GM23338 (cell line): ENCODE results near the gene ABHD17A. TPM values are rescaled to one million over a fixed set of nuclear protein-coding genes. Genes with fewer than 3 reads are reported as not detected.

Experiments used
- ATAC-seq: fragments of 200-7000 bp; cut with Tn5 transposase; 3 replicates; pipeline ENCODE4 v1.9.1; 2020
- DNase-seq: peaks from one replicate; pipeline ENCODE4 v3.0.0-alpha.2; 2015; ENCODE audit warnings: low spot score
- H2AFZ ChIP-seq: fragments of 200-600 bp; sonication (generic); 2 replicates; pipeline ENCODE4 v1.8.0; 2016; ENCODE audit warnings: antibody characterized with exemption, mild to moderate bottlenecking, moderate library complexity
- H3F3A ChIP-seq: fragments of 200-600 bp; sonication (generic); replicated peaks from 2 replicates; pipeline ENCODE4 v1.8.0; 2017; ENCODE audit warnings: antibody characterized with exemption, mixed run types, low read depth
- H3K27ac ChIP-seq: fragments of 200-600 bp; sonication (generic); 2 replicates; pipeline ENCODE4 v1.6.1; 2016; ENCODE audit warnings: low read depth
- H3K27me3 ChIP-seq: fragments of 200-600 bp; sonication (generic); 2 replicates; pipeline ENCODE4 v1.8.0; 2016; ENCODE audit warnings: mild to moderate bottlenecking, mixed run types, moderate library complexity; ENCODE audit not compliant: insufficient read depth
- H3K36me3 ChIP-seq: fragments of 200-600 bp; sonication (generic); 2 replicates; pipeline ENCODE4 v1.8.0; 2016; ENCODE audit warnings: mild to moderate bottlenecking; ENCODE audit not compliant: insufficient read depth
- H3K4me1 ChIP-seq: fragments of 200-600 bp; sonication (generic); 2 replicates; pipeline ENCODE4 v1.8.0; 2016; ENCODE audit warnings: mild to moderate bottlenecking, moderate library complexity; ENCODE audit not compliant: insufficient read depth
- H3K4me2 ChIP-seq: fragments of 200-600 bp; sonication (generic); 2 replicates; pipeline ENCODE4 v1.7.1; 2017; ENCODE audit warnings: mixed run types
- H3K4me3 ChIP-seq: fragments of 200-600 bp; sonication (generic); 2 replicates; pipeline ENCODE4 v1.6.1; 2016; ENCODE audit warnings: mixed run types
- H3K79me2 ChIP-seq: fragments of 200-600 bp; sonication (generic); replicated peaks from 2 replicates; pipeline ENCODE4 v1.8.0; 2017; ENCODE audit warnings: mild to moderate bottlenecking; ENCODE audit not compliant: insufficient read depth
- H3K9me2 ChIP-seq: fragments of 200-600 bp; sonication (generic); 2 replicates; pipeline ENCODE4 v1.8.0; 2017; ENCODE audit not compliant: insufficient read depth
- H4K20me1 ChIP-seq: fragments of 200-600 bp; sonication (generic); replicated peaks from 2 replicates; pipeline ENCODE4 v1.8.0; 2017; ENCODE audit warnings: mild to moderate bottlenecking; ENCODE audit not compliant: insufficient read depth
- H3K27ac Mint-ChIP-seq: 2 replicates; pipeline ENCODE4 v1.8.0; 2020; ENCODE audit warnings: inconsistent platforms, mild to moderate bottlenecking, moderate library complexity, mixed read lengths
- H3K27me3 Mint-ChIP-seq: 3 replicates; pipeline ENCODE4 v1.8.0; 2022; ENCODE audit warnings: low read depth, mild to moderate bottlenecking, moderate library complexity, mixed read lengths, inconsistent platforms; ENCODE audit not compliant: insufficient read depth, poor library complexity
- H3K36me3 Mint-ChIP-seq: 3 replicates; pipeline ENCODE4 v1.8.0; 2021; ENCODE audit warnings: low read depth, mild to moderate bottlenecking, inconsistent platforms, moderate library complexity, mixed read lengths
- H3K4me1 Mint-ChIP-seq: 3 replicates; pipeline ENCODE4 v1.8.0; 2020; ENCODE audit warnings: mild to moderate bottlenecking, inconsistent platforms, mixed read lengths
- H3K4me3 Mint-ChIP-seq: 3 replicates; pipeline ENCODE4 v1.8.0; 2021; ENCODE audit warnings: moderate library complexity, mild to moderate bottlenecking, inconsistent platforms, mixed read lengths
- H3K9me3 Mint-ChIP-seq: 3 replicates; pipeline ENCODE4 v1.8.0; 2020; ENCODE audit warnings: moderate library complexity, mild to moderate bottlenecking, inconsistent platforms, mixed read lengths
- CTCF ChIP-seq, 2 experiments: fragments of 200-600 bp in 1 of 2; sonication (generic) in 1 of 2; conservative IDR thresholded peaks; 2 replicates each; pipeline versions ENCODE4 v1.5.1 to v1.6.1; 2016 to 2017; ENCODE audit warnings: antibody characterized with exemption in 2 of 2, low read depth in 2 of 2, mild to moderate bottlenecking in 2 of 2, moderate library complexity in 1 of 2
- ETS1 ChIP-seq: IDR thresholded peaks from 2 replicates; pipeline ENCODE4 v1.6.1; 2016; ENCODE audit warnings: antibody characterized with exemption
- EZH2 ChIP-seq: fragments of 200-600 bp; sonication (generic); IDR thresholded peaks from one replicate; pipeline ENCODE4 v1.8.0; 2017; ENCODE audit warnings: antibody characterized with exemption, mild to moderate bottlenecking, low read depth; ENCODE audit not compliant: unreplicated experiment
- JUNB ChIP-seq: IDR thresholded peaks from one replicate; pipeline ENCODE4 v1.6.1; 2016; ENCODE audit warnings: antibody characterized with exemption; ENCODE audit not compliant: unreplicated experiment
- NANOG ChIP-seq: IDR thresholded peaks from 2 replicates; pipeline ENCODE4 v1.6.1; 2016; ENCODE audit warnings: antibody characterized with exemption, borderline replicate concordance
- POLR2AphosphoS5 ChIP-seq: IDR thresholded peaks from 2 replicates; pipeline ENCODE4 v1.6.1; 2016; ENCODE audit warnings: antibody characterized with exemption, low read depth
- REST ChIP-seq: IDR thresholded peaks from one replicate; pipeline ENCODE4 v1.6.1; 2018; ENCODE audit warnings: antibody characterized with exemption; ENCODE audit not compliant: unreplicated experiment
- STAT1 ChIP-seq: IDR thresholded peaks from one replicate; pipeline ENCODE4 v1.6.1; 2016; ENCODE audit warnings: antibody characterized with exemption; ENCODE audit not compliant: unreplicated experiment
- ZNF114 ChIP-seq: fragments of 250-450 bp; sonication (Bioruptor Pico); IDR thresholded peaks from 2 replicates; pipeline ENCODE4 v1.5.0; 2020; ENCODE audit warnings: mild to moderate bottlenecking, moderate library complexity
- ZNF331 ChIP-seq: fragments of 250-450 bp; sonication (Bioruptor Pico); IDR thresholded peaks from 2 replicates; pipeline ENCODE4 v1.5.0; 2020; ENCODE audit warnings: low read depth, mild to moderate bottlenecking, moderate library complexity
- ZNF462 ChIP-seq: fragments of 250-450 bp; sonication (Bioruptor Pico); IDR thresholded peaks from 2 replicates; pipeline ENCODE4 v1.5.0; 2020; ENCODE audit warnings: mild to moderate bottlenecking, moderate library complexity
- polyA plus RNA-seq: library from polyadenylated mRNA; unstranded; fragments of >200 nt; fragmentation: Nextera tagmentation; extraction: Ambion mirVana; gene quantifications from 2 replicates; pipeline ENCODE4 v1.2.1, GENCODE V29; 2016
- total RNA-seq: library from RNA; depleted of rRNA; stranded (reverse); fragments of >200 nt; shearing (Covaris generic); gene quantifications from 2 replicates; pipeline ENCODE4 v1.2.3, GENCODE V29; 2014

ABHD17A gene
- total and polyA plus RNA-seq, 2 experiments from 2014 or later = 34.2 to 99.9 TPM

GRCh38 chr19:1846517-1847204 lies 38.6 kb downstream of the ABHD17A start (continued):
- no peak for TF ChIP-seq NANOG
- no peak for TF ChIP-seq POLR2AphosphoS5
- no peak for TF ChIP-seq ZNF331 (CRISPR knock-in tag)
- no peak for TF ChIP-seq STAT1
- TF ChIP-seq ZNF114 (CRISPR knock-in tag) = no peak
- no peak for TF ChIP-seq EZH2

GRCh38 chr19:1845642-1846041 lies 39.7 kb downstream of the ABHD17A start:
- Histone ChIP-seq H3K4me3 (no peak overlapping the region), H3F3A (peaks cover 16% of the 10 kb centered on the region; the same call in 1 of the 2 replicates), H3K27me3 (no peaks in the 10 kb centered on the region), H3K9me2 (no peaks in the 10 kb centered on the region), H3K79me2 (peaks cover 74% of the 10 kb centered on the region), H3K27ac (no peak overlapping the region), H3K4me1 (peaks cover 3% of the 10 kb centered on the region; the same call in 1 of the 2 replicates), H3K36me3 (no peaks in the 10 kb centered on the region), H3K4me2 (no peak overlapping the region), H4K20me1 (peaks cover 29% of the 10 kb centered on the region), H2AFZ (no peak overlapping the region)
- H3K4me3 Mint-ChIP-seq = no peak overlapping the region; the same call in 2 of the 3 replicates
- 0 out of 3 replicates have a peak, but pooled peaks cover 2% of the 10 kb centered on the region for H3K9me3 Mint-ChIP-seq
- H3K4me1 Mint-ChIP-seq = peaks cover 28% of the 10 kb centered on the region
- H3K27ac Mint-ChIP-seq = no peak overlapping the region
- no peak for DNase-seq
- no peak for ATAC-seq
- no peaks in the 10 kb centered on the region; the same call in 2 of the 3 replicates for H3K36me3 Mint-ChIP-seq
- peaks cover 24% of the 10 kb centered on the region for H3K27me3 Mint-ChIP-seq
- TF ChIP-seq ETS1 = no peak
- no peak for TF ChIP-seq POLR2AphosphoS5
- no peak for TF ChIP-seq NANOG
- no peak for TF ChIP-seq JUNB
- TF ChIP-seq STAT1 = no peak
- TF ChIP-seq ZNF114 (CRISPR knock-in tag) = no peak
- no peak for TF ChIP-seq ZNF331 (CRISPR knock-in tag)
- TF ChIP-seq EZH2 = no peak
- TF ChIP-seq CTCF (conservative IDR thresholded peaks at IDR 0.05; ENCODE audit: low read depth in 2 of 2) = no peak
- no peak for TF ChIP-seq ZNF462 (CRISPR knock-in tag)
- TF ChIP-seq REST = no peak
